Esophagus squamous epithelium (tissue), 5 donors: Measurements from ENCODE around the gene HOXA13. TPM values are rescaled to one million over a fixed set of nuclear protein-coding genes. Genes with fewer than 3 reads are reported as not detected.
A peak's percentile ranks its signal among the peaks of the same experiment; 100 is the strongest.

ENCODE experiments used
- DNase-seq: peaks from one replicate; lab custom pipeline; 2025; lab: John Stamatoyannopoulos, UW
- H3K27ac ChIP-seq, 4 donors: fragments of 200-600 bp; sonication (generic); one replicate each; pipeline ENCODE4 v1.5.1; 2016 to 2019; ENCODE audit warnings: mild to moderate bottlenecking in 1 of 4
- H3K27me3 ChIP-seq, 4 donors: fragments of 200-600 bp; sonication (generic); 1 replicate in 3 of 4; 2 replicates in 1 of 4; pipeline versions ENCODE4 v1.5.1 to v1.6.0; 2017 to 2021; ENCODE audit warnings: antibody characterized with exemption in 1 of 4
- H3K36me3 ChIP-seq, 3 donors: fragments of 200-600 bp; sonication (generic); one replicate each; pipeline ENCODE4 v1.5.1; 2016 to 2019
- H3K4me1 ChIP-seq, 3 donors: fragments of 200-600 bp; sonication (generic); one replicate each; pipeline ENCODE4 v1.5.1; 2017 to 2019
- H3K4me3 ChIP-seq, 4 donors: fragments of 200-600 bp; sonication (generic); 1 replicate in 3 of 4; 2 replicates in 1 of 4; pipeline ENCODE4 v1.5.1; 2016 to 2019; ENCODE audit warnings: mild to moderate bottlenecking in 2 of 4, moderate library complexity in 1 of 4
- H3K9me3 ChIP-seq, 3 donors: fragments of 200-600 bp; sonication (generic); one replicate each; pipeline ENCODE4 v1.5.1; 2016 to 2019
- CTCF ChIP-seq, 6 experiments: fragments of 450-650 bp in 4 of 6; fragments of 200-600 bp in 2 of 6; sonication (generic) in 2 of 6; IDR thresholded peaks; one replicate each; pipeline ENCODE4 v1.5.1; 2016 to 2019; ENCODE audit warnings: antibody characterized with exemption in 6 of 6, mild to moderate bottlenecking in 4 of 6, moderate library complexity in 4 of 6
- POLR2A ChIP-seq, 4 donors: fragments of 450-650 bp; IDR thresholded peaks; one replicate each; pipeline ENCODE4 v1.6.1; 2017; ENCODE audit warnings: antibody characterized with exemption in 4 of 4, mild to moderate bottlenecking in 4 of 4, moderate library complexity in 3 of 4
- WGBS, 2 donors: methylation state at CpG; one replicate each; pipeline ENCODE4 v1.1.5; 2018; 5-methylcytosine and 5-hydroxymethylcytosine counted together
- intact Hi-C: fragments of 100-400 bp; cut with DNase I; formaldehyde crosslinking; loops from one replicate; pipeline ENCODE4 v1.15.0; 2022
- total RNA-seq, 4 donors: library from RNA; depleted of rRNA; stranded (reverse); fragments of >200 nt; gene quantifications; one replicate each; pipeline ENCODE4 v1.1.0, GENCODE V29; 2016
- donor health status: DM: yes; HTN: yes; CAD: no.

HOXA13 gene
- total RNA-seq, 4 donors from 2014 or later, result not detected

- Histone ChIP-seq H3K27me3 (peaks cover 8 to 100% (median 30%) of the 10 kb centered on the region in 4 donors), H3K27ac (no peak overlapping the region), H3K4me1 (peaks cover 0 to 15% (median 3%) of the 10 kb centered on the region in 3 donors), H3K9me3 (no peaks in the 10 kb centered on the region), H3K36me3 (no peaks in the 10 kb centered on the region), H3K4me3 (no peak overlapping the region)
- DNase-seq, result no peak
- TF ChIP-seq CTCF (IDR thresholded peaks at IDR 0.05) (no peak), POLR2A (IDR thresholded peaks at IDR 0.05) (no peak)
- intact Hi-C loops, result no loop called here
- 68 to 82% methylated on average over 3 of the region's 3 CpGs for WGBS, 2 donors
Measured at GRCh38 chr7:27221201-27221797, 21.4 kb upstream of the HOXA13 start.

- 72 to 100% methylated on average over 1 to 2 of the region's 45 CpGs for WGBS, 2 donors
- DNase-seq, result no peak
- H3K27me3 ChIP-seq, result peaks cover 8 to 100% (median 25%) of the 10 kb centered on the region in 4 donors
- H3K9me3 ChIP-seq, result no peaks in the 10 kb centered on the region
- no peak overlapping the region for H3K27ac ChIP-seq
- H3K4me3 ChIP-seq, result peak overlapping the region in 1 of 4 donors; percentile 30
- TF ChIP-seq CTCF (IDR thresholded peaks at IDR 0.05), result no peak
- no peak for TF ChIP-seq POLR2A (IDR thresholded peaks at IDR 0.05)
- H3K4me1 ChIP-seq, result peaks cover 0 to 12% (median 1%) of the 10 kb centered on the region in 3 donors
- intact Hi-C loops, result no loop called here
- no peaks in the 10 kb centered on the region for H3K36me3 ChIP-seq
Measured at GRCh38 chr7:27220440-27220955, 20.6 kb upstream of the HOXA13 start.

- no peak for DNase-seq
- 59 to 78% methylated on average over 3 to 4 of the region's 4 CpGs for WGBS, 2 donors
Measured at GRCh38 chr7:27219821-27220220, 19.9 kb upstream of the HOXA13 start.

GRCh38 chr7:27217951-27218350, 18.1 kb upstream of the HOXA13 start:
- intact Hi-C loops, result no loop called here
- no peak for DNase-seq
- TF ChIP-seq POLR2A (IDR thresholded peaks at IDR 0.05) (no peak), CTCF (IDR thresholded peaks at IDR 0.05) (no peak)
- Histone ChIP-seq H3K27ac (no peak overlapping the region), H3K36me3 (no peaks in the 10 kb centered on the region), H3K4me1 (peaks cover 0 to 14% (median 4%) of the 10 kb centered on the region in 3 donors), H3K27me3 (peaks cover 11 to 100% (median 30%) of the 10 kb centered on the region in 4 donors), H3K4me3 (no peak overlapping the region), H3K9me3 (no peaks in the 10 kb centered on the region)

More at GRCh38 chr7:27219821-27220220, 19.9 kb upstream of the HOXA13 start:
- TF ChIP-seq CTCF (IDR thresholded peaks at IDR 0.05) (no peak), POLR2A (IDR thresholded peaks at IDR 0.05) (no peak)
- no peak overlapping the region for H3K4me3 ChIP-seq
- H3K27ac ChIP-seq, result no peak overlapping the region
- H3K4me1 ChIP-seq, result peaks cover 0 to 7% (median 0%) of the 10 kb centered on the region in 3 donors
- H3K36me3 ChIP-seq, result no peaks in the 10 kb centered on the region
- peaks cover 1 to 100% (median 19%) of the 10 kb centered on the region in 4 donors for H3K27me3 ChIP-seq
- intact Hi-C loops, result no loop called here
- no peaks in the 10 kb centered on the region for H3K9me3 ChIP-seq

GRCh38 chr7:27215356-27215755, 15.5 kb upstream of the HOXA13 start:
- WGBS, 2 donors, result 75 to 84% methylated on average over 2 of the region's 2 CpGs
- TF ChIP-seq POLR2A (IDR thresholded peaks at IDR 0.05) (no peak), CTCF (IDR thresholded peaks at IDR 0.05) (no peak)
- Histone ChIP-seq H3K9me3 (no peaks in the 10 kb centered on the region), H3K4me3 (no peak overlapping the region), H3K36me3 (no peaks in the 10 kb centered on the region), H3K27ac (no peak overlapping the region), H3K4me1 (peaks cover 7 to 21% (median 10%) of the 10 kb centered on the region in 3 donors), H3K27me3 (peaks cover 13 to 100% (median 47%) of the 10 kb centered on the region in 4 donors)
- intact Hi-C loops, result no loop called here
- no peak for DNase-seq
